Panc1 (cell line): ENCODE measurements around the gene RAB3B. TPM values are rescaled to one million over a fixed set of nuclear protein-coding genes. Genes with fewer than 3 reads are reported as not detected.
A peak's percentile ranks its signal among the peaks of the same experiment; 100 is the strongest.

ENCODE experiments used
- ATAC-seq: fragments of 200-7000 bp; cut with Tn5 transposase; 2 replicates; pipeline ENCODE4 v1.9.1; 2020; ENCODE audit warnings: mild to moderate bottlenecking, moderate library complexity
- BruUV-seq: library from RNA; stranded (reverse); fragments of 400-500 nt; replicated peaks from 2 replicates; lab custom pipeline; 2021; lab: Mats Ljungman, UMichigan
- CTCF ChIA-PET: fragments of 300-600 bp; sonication (Branson Sonifier 250); formaldehyde crosslinking; loops from one replicate; lab custom pipeline; 2022; ENCODE audit warnings: antibody characterized with exemption; lab: Charles Lee
- POLR2A ChIA-PET: fragments of 300-600 bp; sonication (Branson Sonifier 250); formaldehyde crosslinking; loops from one replicate; lab custom pipeline; 2022; ENCODE audit warnings: antibody characterized with exemption; lab: Charles Lee
- DNase-seq: peaks from one replicate; pipeline ENCODE4 v3.0.0-alpha.2; 2010; ENCODE audit warnings: low read depth, low spot score
- H3K27ac ChIP-seq: 2 replicates; pipeline ENCODE4 v1.5.1; 2011; ENCODE audit warnings: mild to moderate bottlenecking, low read length, inconsistent platforms
- H3K27me3 ChIP-seq: fragments of 200-500 bp; sonication (Bioruptor generic); 2 replicates; pipeline ENCODE4 v1.6.0; 2014; ENCODE audit warnings: low read length, inconsistent platforms; ENCODE audit not compliant: control insufficient read depth, insufficient read depth
- H3K36me3 ChIP-seq: fragments of 200-500 bp; sonication (Bioruptor generic); 2 replicates; pipeline ENCODE4 v1.5.1; 2014; ENCODE audit warnings: inconsistent platforms, mild to moderate bottlenecking, low read length, moderate library complexity; ENCODE audit not compliant: control insufficient read depth, insufficient read depth
- H3K4me1 ChIP-seq: 2 replicates; pipeline ENCODE4 v1.5.1; 2011; ENCODE audit warnings: inconsistent platforms, mild to moderate bottlenecking, low read length, moderate library complexity; ENCODE audit not compliant: control insufficient read depth, insufficient read depth
- H3K4me3 ChIP-seq, 2 experiments: 2 replicates each; pipeline ENCODE4 v1.5.1; 2011 to 2012; ENCODE audit warnings: low read depth in 2 of 2, low read length in 2 of 2, mild to moderate bottlenecking in 2 of 2, inconsistent platforms in 1 of 2, moderate library complexity in 1 of 2
- H3K9me3 ChIP-seq: fragments of 200-500 bp; sonication (Bioruptor generic); 2 replicates; pipeline ENCODE4 v1.5.1; 2014; ENCODE audit warnings: low read depth, mild to moderate bottlenecking, inconsistent platforms, low read length, moderate library complexity; ENCODE audit not compliant: control insufficient read depth, insufficient read depth
- POLR2AphosphoS5 ChIP-seq: IDR thresholded peaks from 2 replicates; pipeline ENCODE4 v1.6.1; 2012; ENCODE audit warnings: mild to moderate bottlenecking, low read depth, low read length, moderate library complexity
- SIN3A ChIP-seq: IDR thresholded peaks from 2 replicates; pipeline ENCODE4 v1.6.1; 2012; ENCODE audit warnings: low read depth, mild to moderate bottlenecking, low read length, moderate library complexity, borderline replicate concordance; ENCODE audit not compliant: insufficient read depth
- TCF7L2 ChIP-seq: IDR thresholded peaks from 2 replicates; pipeline ENCODE4 v1.6.1; 2011; ENCODE audit warnings: mild to moderate bottlenecking, low read depth, low read length, inconsistent platforms
- in situ Hi-C: cut with HindIII; loops from 2 replicates; pipeline ENCODE4 v1.10.0; 2016; ENCODE audit warnings: low sequenced_read_pairs, low pct_unique_long_range_greater_than_20kb
- intact Hi-C: fragments of 100-400 bp; cut with micrococcal nuclease; formaldehyde crosslinking; loops from one replicate; pipeline ENCODE4 v1.10.0; 2022; ENCODE audit not compliant: unreplicated experiment
- total RNA-seq: library from RNA; stranded (reverse); gene quantifications from one replicate; pipeline ENCODE4 v1.2.1, GENCODE V29; 2021; ENCODE audit not compliant: unreplicated experiment
- TF ChIP-seq, protein P1 (sequence below): fragments of 450-650 bp; IDR thresholded peaks from 2 replicates; pipeline ENCODE4 v1.5.1; 2017; ENCODE audit warnings: mild to moderate bottlenecking
- TF ChIP-seq, protein P2 (sequence below), 2 experiments: IDR thresholded peaks; 2 replicates each; pipeline ENCODE4 v1.6.1; 2011 to 2012; ENCODE audit warnings: low read depth in 2 of 2, control low read depth in 1 of 2, low read length in 1 of 2, mild to moderate bottlenecking in 1 of 2, moderate library complexity in 1 of 2; ENCODE audit not compliant: insufficient read depth in 1 of 2

The RAB3B gene
- total RNA-seq, 1 experiment from 2014 or later = 1.2 TPM

DNA sequence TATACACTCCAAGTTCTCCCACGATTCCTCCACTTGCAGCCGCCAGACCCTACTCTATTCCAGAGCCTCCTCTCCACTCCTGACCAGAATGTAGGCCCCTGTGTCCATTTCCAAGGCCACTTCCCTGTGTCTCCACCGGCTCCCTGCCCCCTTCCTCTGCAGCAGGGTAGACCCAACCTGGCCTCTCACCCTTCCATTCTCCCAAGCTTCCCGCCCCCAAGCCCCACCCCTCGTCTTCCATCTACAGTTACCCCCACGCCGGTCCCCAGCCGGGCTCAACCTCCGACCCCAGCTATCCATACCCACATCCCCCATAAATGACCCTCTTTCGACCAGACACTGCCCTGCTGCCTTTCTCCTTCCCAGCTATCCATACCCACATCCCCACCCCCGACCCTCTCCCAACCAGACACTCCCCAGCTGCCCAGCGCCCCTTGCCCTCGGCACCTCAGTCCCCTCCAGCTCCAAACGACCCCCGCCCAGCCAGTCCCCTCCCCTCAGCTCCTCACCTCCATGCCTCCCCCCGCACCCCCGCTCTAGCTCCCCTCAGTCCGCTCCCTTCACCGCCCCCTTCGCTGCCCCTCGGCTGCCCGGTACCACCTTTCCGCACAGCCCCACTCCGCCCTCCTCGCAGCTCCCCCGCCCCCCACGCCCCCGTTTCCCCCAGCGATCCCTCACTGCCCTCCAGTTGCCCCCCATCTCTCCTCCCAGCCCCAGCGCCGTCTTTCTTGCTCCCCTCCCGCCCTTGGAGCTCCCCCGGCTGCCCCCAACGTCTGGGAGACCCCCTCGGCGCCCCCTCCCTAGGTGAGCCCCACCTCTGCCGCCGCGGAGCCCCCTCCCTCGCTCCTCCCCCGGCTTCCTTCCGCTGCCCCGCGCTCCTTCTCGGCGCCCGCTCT lies 670 bp downstream of the RAB3B start:
- H3K27ac ChIP-seq = no peak overlapping the region
- no peaks in the 10 kb centered on the region for H3K36me3 ChIP-seq
- intact Hi-C loops = no loop called here
- ATAC-seq = no peak
- no peaks in the 10 kb centered on the region for H3K9me3 ChIP-seq
- H3K4me1 ChIP-seq = no peaks in the 10 kb centered on the region
- ChIA-PET CTCF (no interaction called here), POLR2A (interaction anchor here (0.5 to 0.7 kb wide), 3 partner anchors 110 to 362 kb away, joined by 4 to 8 read pairs (median 5); no protein-coding TSS in a partner anchor)
- DNase-seq = no peak
- H3K4me3 ChIP-seq = peak overlapping the region; percentile 47 to 49
- BruUV-seq = no TSS peak
- TF ChIP-seq, protein P1, sequence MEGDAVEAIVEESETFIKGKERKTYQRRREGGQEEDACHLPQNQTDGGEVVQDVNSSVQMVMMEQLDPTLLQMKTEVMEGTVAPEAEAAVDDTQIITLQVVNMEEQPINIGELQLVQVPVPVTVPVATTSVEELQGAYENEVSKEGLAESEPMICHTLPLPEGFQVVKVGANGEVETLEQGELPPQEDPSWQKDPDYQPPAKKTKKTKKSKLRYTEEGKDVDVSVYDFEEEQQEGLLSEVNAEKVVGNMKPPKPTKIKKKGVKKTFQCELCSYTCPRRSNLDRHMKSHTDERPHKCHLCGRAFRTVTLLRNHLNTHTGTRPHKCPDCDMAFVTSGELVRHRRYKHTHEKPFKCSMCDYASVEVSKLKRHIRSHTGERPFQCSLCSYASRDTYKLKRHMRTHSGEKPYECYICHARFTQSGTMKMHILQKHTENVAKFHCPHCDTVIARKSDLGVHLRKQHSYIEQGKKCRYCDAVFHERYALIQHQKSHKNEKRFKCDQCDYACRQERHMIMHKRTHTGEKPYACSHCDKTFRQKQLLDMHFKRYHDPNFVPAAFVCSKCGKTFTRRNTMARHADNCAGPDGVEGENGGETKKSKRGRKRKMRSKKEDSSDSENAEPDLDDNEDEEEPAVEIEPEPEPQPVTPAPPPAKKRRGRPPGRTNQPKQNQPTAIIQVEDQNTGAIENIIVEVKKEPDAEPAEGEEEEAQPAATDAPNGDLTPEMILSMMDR = no peak
- peaks cover 8% of the 10 kb centered on the region for H3K27me3 ChIP-seq
- in situ Hi-C loops = no loop called here

DNA sequence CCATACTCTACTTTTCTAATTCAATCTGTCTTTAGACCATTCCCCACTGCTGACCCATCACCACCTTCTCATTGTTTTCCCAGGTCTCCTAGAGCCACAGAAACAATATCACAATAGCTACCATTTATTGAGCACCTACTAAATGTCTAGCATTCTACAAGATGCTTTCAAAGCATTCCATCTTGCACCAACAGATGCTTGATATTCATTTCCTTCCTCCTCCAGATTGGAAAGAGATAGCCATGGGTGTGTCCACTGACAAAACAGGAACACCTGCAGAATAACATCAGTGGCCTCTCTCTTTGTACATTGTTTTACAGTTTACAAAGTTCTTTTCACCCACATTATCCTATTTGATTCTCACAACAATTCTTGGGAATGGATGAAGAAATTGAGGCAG lies 2.2 kb downstream of the RAB3B start:
- TF ChIP-seq POLR2AphosphoS5 = no peak
- TF ChIP-seq, protein P2, sequence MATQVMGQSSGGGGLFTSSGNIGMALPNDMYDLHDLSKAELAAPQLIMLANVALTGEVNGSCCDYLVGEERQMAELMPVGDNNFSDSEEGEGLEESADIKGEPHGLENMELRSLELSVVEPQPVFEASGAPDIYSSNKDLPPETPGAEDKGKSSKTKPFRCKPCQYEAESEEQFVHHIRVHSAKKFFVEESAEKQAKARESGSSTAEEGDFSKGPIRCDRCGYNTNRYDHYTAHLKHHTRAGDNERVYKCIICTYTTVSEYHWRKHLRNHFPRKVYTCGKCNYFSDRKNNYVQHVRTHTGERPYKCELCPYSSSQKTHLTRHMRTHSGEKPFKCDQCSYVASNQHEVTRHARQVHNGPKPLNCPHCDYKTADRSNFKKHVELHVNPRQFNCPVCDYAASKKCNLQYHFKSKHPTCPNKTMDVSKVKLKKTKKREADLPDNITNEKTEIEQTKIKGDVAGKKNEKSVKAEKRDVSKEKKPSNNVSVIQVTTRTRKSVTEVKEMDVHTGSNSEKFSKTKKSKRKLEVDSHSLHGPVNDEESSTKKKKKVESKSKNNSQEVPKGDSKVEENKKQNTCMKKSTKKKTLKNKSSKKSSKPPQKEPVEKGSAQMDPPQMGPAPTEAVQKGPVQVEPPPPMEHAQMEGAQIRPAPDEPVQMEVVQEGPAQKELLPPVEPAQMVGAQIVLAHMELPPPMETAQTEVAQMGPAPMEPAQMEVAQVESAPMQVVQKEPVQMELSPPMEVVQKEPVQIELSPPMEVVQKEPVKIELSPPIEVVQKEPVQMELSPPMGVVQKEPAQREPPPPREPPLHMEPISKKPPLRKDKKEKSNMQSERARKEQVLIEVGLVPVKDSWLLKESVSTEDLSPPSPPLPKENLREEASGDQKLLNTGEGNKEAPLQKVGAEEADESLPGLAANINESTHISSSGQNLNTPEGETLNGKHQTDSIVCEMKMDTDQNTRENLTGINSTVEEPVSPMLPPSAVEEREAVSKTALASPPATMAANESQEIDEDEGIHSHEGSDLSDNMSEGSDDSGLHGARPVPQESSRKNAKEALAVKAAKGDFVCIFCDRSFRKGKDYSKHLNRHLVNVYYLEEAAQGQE (IDR thresholded peaks at IDR 0.05; ENCODE audit: insufficient read depth in 1 of 2, low read depth in 2 of 2, low read length in 1 of 2) = no peak
- TF ChIP-seq, protein P1 = no peak
- no peak for TF ChIP-seq SIN3A
- TF ChIP-seq TCF7L2 = no peak
- H3K9me3 ChIP-seq = no peaks in the 10 kb centered on the region
- in situ Hi-C loops (no loop called here), intact Hi-C loops (no loop called here)
- BruUV-seq = no TSS peak
- CTCF ChIA-PET = no interaction called here
- no peak overlapping the region for H3K4me3 ChIP-seq
- DNase-seq = no peak
- no peaks in the 10 kb centered on the region for H3K4me1 ChIP-seq
- no peaks in the 10 kb centered on the region for H3K36me3 ChIP-seq
- POLR2A ChIA-PET = no interaction called here
- no peak for ATAC-seq
- no peak overlapping the region for H3K27ac ChIP-seq
- peaks cover 8% of the 10 kb centered on the region for H3K27me3 ChIP-seq
